PFSK-1 (cell line): Measurements from ENCODE around the gene MSLN.

Experiments
- POLR2AphosphoS5 ChIP-seq: IDR thresholded peaks from 2 replicates; pipeline ENCODE4 v1.6.1; 2012; ENCODE audit warnings: low read depth, mild to moderate bottlenecking, control low read depth, low read length, moderate library complexity
- SIN3A ChIP-seq: IDR thresholded peaks from 2 replicates; pipeline ENCODE4 v1.6.1; 2012; ENCODE audit warnings: mild to moderate bottlenecking, low read length, moderate library complexity, borderline replicate concordance; ENCODE audit not compliant: insufficient read depth
- TAF1 ChIP-seq: IDR thresholded peaks from 2 replicates; pipeline ENCODE4 v1.6.1; 2012; ENCODE audit warnings: low read length, control low read depth, borderline replicate concordance; ENCODE audit not compliant: insufficient read depth

DNA sequence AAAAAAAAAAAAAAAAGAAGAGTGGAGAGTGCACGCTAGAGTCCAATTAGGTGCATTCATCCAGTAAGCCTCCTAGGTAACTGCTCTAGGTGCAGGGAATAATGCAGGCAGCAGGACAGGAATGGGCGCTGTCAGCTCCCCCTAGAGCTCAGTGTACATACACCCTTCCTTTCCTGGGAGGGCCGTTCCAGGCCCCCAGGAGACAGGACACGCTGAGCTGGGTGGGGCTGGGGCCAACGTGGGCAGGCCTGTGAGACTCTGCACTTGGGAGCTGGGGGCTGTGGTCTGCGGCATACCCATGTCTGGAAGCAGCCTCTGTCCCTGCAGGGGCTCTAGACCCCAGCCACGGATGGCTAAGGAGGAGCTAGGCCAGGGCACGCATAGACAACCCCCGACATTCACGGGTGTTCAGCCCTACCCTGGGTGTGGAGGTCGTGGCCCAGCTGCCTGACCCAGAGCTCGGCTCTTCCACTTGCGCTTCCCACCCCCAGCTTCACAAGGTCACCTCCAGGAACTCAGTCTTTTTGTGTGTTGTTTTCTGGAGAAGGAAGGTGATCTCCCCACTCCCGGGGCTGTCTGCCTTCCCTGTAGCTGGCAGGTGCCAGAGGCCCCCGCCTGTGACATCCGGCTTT is 40.6 kb upstream of the MSLN start:
- TF ChIP-seq SIN3A (no peak), POLR2AphosphoS5 (peak; percentile 61; the same call in 1 of the 2 replicates), TAF1 (no peak)
